GM19455 (cell line): Measurements from ENCODE around the gene AKAP9.
A peak's percentile ranks its signal among the peaks of the same experiment; 100 is the strongest.
"Not testable (repeated sequence)": the region's sequence is repeated elsewhere in the genome, so short reads cannot be mapped to it uniquely, and the experiment has no call there.

ENCODE experiments used
- ATAC-seq: cut with Tn5 transposase; IDR thresholded peaks from one replicate; pipeline ENCODE4 v1.9.1; 2021; ENCODE audit not compliant: unreplicated experiment

The AKAP9 gene

DNA sequence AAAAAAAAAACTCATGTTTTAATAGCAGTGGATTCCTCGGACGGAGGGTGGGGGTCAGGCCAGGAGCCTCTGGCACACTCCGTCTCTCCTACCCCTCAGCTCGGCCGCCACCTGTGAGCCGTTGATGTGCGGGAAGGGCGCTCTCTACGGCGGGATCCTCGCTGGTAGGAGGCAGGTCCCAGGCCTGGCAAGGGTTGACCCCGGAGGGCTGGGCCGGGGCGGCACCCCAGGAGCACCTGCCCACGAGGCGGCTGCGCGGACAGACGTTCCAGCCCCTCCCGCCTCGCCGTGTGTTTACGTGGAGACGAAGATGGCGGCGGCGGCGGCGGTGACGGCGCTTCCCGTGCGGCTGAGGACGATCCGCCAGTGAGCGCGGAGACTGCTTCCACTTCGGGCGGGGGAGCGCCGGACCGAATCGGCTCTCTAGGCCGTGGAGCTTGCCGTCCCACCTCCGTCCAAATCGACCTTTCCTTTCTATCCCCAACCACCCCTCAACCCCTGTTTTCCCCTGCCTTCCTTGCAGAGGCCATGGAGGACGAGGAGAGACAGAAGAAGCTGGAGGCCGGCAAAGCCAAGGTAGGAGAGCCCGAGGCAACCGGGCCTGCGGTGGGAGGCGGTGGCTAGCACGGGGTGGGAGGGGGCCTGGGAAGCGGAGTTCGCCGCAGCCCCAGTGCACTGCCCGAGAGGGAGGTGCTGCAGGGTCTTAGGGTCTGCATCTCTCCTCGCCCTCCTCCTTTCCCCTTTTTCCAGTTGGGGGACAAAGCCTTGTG is at the start of gene AKAP9:
AKAP9 (plus strand) TSS at position 291 of the 770 bp plus-strand sequence; CDS start at position 529, 238 bp downstream.
- peak; percentile 98 for ATAC-seq

GRCh38 chr7:91892099-91892705 is 48.5 kb upstream of the AKAP9 start:
- ATAC-seq = no peak

DNA sequence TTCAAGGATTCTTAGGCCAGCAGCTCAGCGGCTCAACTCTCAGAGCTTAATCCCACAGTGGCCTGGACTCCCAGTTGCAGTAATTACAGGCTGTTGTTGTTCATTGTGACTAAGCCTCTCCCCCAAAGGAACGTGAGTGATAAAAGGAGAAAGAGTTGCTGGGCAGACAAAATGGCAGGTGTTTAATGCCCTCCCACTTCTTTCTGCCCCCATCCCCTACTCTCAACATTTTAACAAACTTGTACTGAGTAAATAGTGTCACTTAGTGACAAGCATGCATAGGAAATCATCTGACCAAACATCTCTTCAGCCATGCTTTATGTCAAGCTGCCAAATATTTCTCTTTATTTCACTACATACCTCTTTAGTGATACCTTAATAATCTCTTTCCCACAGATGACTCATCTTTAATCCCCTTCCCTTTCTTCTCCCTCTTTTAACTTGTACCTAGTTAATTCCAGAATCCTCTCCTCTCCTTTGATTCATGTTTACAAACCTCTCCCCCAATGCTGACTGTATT is 47.8 kb upstream of the AKAP9 start:
- ATAC-seq = no peak

GRCh38 chr7:91893699-91894098 is 47.0 kb upstream of the AKAP9 start:
- not testable (repeated sequence) for ATAC-seq

GRCh38 chr7:91894781-91895480 is 45.7 kb upstream of the AKAP9 start:
- ATAC-seq = no peak

GRCh38 chr7:91898240-91898992 is 42.2 kb upstream of the AKAP9 start:
- ATAC-seq = no peak

DNA sequence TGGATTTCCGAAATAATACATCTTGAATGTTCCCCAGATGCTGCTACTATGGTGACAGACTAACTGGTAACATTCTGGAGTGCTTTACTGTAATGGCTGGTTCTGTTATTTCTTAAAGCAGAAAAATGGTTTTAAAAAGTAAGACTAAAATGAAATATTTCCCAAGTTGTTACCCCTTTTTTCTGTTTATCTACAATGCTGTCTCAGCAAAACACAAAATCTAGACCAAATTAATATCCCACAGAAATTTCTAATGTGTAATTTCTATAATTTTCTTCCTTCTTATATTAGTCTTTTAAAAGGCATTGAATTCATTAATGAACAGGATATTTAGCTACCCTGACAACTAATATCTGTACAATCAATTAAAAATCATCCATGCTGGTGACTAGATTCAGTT is 41.1 kb upstream of the AKAP9 start:
- ATAC-seq = no peak

DNA sequence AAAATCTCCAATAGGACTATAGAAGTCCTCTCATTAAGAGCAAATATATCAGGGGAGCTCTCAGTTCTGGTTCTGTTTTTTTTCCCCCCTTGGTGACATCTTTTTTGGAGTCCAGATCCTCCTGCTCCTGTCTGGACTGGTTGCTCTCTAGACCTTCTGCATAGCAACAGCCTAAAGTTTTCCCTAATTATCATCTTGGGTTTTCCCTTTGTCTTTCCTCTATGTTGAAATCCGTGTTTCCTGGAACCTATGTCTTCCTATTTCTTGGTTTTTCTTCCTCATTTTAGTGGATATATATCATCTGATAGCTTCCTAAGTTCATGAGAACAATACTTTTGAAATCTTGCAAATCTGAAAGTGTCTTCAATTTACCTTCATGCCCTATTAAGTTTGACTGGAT is 30.5 kb upstream of the AKAP9 start:
- ATAC-seq = no peak

DNA sequence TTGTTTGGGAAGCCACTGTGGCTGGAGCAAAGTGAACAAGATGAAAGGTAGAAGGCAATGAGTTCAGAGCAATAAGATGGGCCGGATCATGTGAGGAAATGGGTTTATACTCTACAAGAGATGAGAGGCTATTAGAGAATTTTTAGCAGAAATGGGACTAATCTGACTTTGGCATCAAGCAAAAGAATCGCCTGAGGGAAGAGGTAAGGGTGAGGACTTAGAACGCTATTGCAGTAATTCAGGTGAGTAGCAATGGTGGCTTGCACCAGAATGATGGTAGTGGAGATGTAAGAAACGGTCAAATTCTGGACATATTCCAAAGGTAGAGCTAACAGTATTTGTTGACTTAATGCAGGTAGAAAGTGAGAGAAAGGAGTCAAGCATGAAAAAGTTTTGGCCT is 29.5 kb upstream of the AKAP9 start:
- ATAC-seq = no peak

DNA sequence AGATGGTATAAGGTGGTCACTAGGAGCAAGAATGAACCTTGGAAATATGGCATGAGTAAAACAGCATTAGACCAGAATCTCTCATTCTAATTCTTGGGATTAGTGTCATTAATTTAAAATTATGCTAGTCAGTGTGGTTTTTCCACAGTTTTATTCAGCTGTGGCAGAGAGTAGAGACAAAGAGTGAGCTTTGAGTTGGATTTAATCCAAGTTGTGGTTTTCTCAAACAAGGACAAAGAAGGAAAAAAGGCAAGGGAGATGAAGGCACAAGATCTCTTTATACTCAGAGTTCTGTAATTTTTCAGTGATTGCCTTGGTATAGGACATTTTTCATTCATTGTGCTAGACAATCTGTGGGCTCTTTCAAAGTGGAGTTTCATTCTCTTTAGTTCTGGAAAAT is 28.2 kb upstream of the AKAP9 start:
- ATAC-seq = no peak

DNA sequence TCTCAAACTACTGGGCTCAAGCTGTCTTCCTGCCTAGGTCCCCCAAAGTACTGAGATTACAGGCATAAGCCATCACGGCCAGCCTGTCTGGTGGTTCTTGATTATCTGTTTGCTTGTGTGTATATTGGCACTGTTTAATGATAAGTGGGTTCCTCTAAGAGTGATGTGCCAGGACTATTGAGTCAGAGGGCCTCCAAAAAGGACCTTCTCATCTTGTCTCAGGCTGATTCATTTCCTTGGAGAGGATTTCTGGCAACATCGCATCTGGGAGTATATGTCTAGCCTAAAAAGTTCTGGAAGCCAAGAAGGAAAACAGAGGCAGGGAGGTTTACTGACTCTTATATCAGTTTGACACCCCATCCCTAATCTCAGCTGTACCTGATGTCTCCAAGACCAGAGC is 27.1 kb upstream of the AKAP9 start:
- no peak for ATAC-seq

GRCh38 chr7:91915401-91916050 is 25.1 kb upstream of the AKAP9 start:
- ATAC-seq = no peak

DNA sequence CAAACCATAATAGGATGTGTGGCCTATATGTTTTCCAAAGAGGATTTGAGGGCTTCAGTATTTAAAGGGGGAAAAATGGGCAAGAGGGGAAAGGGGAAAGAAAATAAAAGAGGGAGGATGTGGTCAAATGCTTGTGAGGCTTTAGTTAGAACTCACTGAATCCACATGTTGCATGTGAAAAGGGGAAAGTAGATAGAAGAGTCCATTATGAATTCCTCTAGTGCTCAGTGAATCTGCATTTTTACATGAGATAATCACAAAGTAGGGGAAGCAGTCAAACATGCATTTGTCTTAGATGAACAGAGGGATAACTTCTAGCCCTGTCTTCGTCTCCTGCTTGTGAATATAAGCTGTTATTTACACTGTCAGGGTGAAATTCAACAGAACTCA is 24.6 kb upstream of the AKAP9 start:
- ATAC-seq = no peak

DNA sequence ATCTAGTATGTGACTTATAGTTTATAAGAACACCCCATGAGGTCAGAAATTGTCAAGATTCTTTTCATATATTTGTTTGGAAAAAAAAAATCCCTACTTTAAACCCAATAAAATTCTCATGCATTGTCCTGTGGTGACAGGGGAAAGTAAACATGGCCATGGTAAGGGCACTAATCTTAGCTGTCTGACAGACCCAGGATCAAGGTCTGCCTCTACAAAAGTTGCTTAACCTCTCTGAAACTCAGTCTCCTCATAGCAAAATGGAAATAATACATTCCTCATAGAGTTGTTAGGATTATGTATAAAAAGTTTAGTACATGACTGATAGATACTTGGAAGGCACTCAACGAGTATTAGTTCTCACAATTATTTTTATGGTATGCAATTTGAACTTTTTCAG is 22.3 kb upstream of the AKAP9 start:
- ATAC-seq = no peak

DNA sequence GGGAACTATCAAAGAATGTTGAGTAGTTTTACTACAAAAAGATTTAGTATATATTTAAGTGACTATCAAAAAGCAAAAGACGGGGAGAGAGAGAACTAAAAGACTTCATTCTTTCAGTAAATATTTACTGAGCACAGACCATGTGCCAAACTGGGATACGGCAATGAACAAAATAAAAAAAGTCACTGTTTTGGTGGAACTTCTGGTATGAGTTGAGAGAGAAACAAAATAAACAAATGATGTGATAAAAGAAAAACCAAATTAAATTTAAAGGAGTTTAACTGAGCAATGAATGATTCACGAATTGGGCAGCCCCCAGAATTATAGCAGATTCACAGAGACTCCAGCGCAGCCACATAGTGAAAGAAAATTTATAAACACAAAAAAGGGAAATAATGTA is 17.8 kb upstream of the AKAP9 start:
- no peak for ATAC-seq

GRCh38 chr7:91927912-91928311 is 12.8 kb upstream of the AKAP9 start:
- no peak for ATAC-seq

DNA sequence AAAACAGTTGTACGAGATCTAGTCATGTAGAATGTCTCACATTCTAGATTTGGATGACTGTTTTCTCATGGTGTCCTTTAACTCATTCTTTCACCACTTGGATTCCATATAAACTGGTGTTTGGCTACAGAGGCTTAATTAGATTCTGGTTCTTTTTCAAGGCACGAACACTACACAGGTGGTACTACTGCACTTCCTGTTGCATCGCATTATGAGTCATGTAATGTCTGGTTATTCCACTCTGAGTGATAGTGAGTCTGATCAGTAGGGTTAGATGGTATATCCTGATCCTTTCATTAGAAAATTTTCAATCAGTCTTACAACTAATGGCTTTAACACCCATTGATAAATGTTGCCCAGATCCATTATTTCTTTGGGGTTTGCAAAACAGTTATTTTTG is 11.2 kb upstream of the AKAP9 start:
- ATAC-seq = peak; percentile 63

DNA sequence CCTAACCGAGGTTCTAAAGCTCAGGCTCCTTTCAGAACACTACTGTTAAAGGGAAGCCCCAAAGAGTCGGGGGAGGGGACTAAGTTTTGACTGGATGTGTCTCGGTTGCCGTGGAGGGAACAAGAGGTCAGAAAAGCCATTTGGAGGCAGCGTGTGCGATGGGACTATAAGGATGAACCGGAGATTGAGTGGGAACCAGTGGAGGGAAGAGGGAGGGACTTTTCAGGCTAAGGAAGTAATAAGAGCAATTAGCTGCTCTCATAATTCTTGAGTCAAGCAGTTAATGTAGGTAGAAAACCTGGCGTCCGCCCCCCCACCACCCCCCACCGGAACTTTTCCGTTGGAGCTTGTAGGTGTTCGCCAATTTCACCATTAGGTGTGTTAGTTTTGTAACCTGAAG is 491 bp upstream of the AKAP9 start:
- ATAC-seq = peak; percentile 10

DNA sequence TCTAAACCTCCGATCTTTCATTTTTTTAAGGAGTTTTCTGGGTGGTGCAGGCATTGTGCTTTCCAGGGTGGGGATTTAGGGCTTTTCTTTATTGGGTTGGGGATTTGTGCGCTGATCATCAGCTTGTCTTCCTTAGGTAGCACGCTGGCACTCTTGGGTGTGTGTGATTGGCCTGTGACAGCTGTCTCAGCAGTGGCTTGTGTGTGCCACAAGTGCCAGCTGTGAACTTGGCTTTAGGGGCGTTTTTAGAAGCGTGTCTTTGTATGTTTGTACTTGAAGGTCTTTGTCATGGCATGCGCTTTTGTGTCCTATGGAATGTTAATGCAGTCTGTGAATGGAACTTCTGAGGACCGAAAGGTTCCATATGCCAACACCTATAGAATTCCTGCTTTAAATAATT is 788 bp downstream of the AKAP9 start:
- no peak for ATAC-seq

DNA sequence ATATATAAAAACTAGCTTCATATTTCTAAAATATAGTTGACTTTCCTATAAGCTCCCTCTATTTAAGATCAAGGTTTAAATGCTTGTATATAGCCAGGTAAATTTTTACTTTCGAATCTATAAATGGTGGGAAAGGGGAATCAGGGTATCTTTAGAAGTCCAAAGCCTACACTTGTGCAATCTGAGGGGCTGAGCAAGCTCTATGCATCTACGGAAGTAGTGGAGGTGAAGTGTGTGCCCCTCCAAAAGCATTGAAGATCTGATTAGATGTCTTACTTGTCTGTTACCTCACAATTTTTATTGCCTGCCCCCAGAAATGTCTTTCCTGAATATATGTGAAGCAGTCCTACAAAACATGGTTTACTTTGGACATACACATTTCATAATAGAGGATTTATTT is 1.6 kb downstream of the AKAP9 start:
- ATAC-seq = no peak

DNA sequence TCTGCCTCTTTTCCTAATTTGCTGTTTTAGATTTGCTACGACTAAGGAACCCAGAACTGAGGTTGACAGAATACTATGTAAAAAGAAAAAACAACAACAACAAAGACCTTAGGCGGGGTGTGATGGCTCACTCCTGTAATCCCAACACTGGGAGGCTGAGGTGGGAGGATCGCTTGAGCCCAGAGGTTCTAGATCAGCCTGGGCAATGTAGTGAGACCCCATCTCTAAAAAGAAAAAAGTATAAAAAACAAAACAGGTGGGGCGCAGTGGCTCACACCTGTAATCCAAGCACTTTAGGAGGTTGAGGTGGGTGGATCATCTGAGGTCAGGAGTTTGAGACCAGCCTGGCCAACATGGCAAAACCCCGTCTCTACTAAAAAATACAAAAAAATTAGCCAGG is 4.3 kb downstream of the AKAP9 start:
- ATAC-seq = not testable (repeated sequence)
